ENCODE results near the gene SEMA6C. TPM values are rescaled to one million over a fixed set of nuclear protein-coding genes. Genes with fewer than 3 reads are reported as not detected.
"Not testable (repeated sequence)": the region's sequence is repeated elsewhere in the genome, so short reads cannot be mapped to it uniquely, and the experiment has no call there.

The SEMA6C gene
- total RNA-seq, 1 experiment from 2014 or later: 2.7 TPM

GRCh38 chr1:151130987-151131586 is 15.3 kb downstream of the SEMA6C start:
- DNase-seq (ENCODE audit: low spot score): no peak

GRCh38 chr1:151128800-151129199 is 17.6 kb downstream of the SEMA6C start:
- no peak for DNase-seq (ENCODE audit: low spot score)

- no peak for DNase-seq (ENCODE audit: low spot score)
These were observed 21.5 kb downstream of the SEMA6C start for GRCh38 chr1:151124763-151125403.

- DNase-seq (ENCODE audit: low spot score): no peak
These were observed 32.6 kb downstream of the SEMA6C start for GRCh38 chr1:151113877-151114276.

- no peak for DNase-seq (ENCODE audit: low spot score)
These were observed 38.1 kb downstream of the SEMA6C start for GRCh38 chr1:151108331-151108730.

GRCh38 chr1:151106894-151107293 is 39.5 kb downstream of the SEMA6C start:
- no peak for DNase-seq (ENCODE audit: low spot score)

GRCh38 chr1:151104630-151105029 is 41.8 kb downstream of the SEMA6C start:
- no peak for DNase-seq (ENCODE audit: low spot score)

GRCh38 chr1:151098126-151098525 is 48.3 kb downstream of the SEMA6C start:
- DNase-seq (ENCODE audit: low spot score): no peak

GRCh38 chr1:151097426-151097825 is 49.0 kb downstream of the SEMA6C start:
- not testable (repeated sequence) for DNase-seq (ENCODE audit: low spot score)

GRCh38 chr1:151085953-151086559 is 60.4 kb downstream of the SEMA6C start:
- DNase-seq (ENCODE audit: low spot score): no peak

Other genes starting within 250 kb of the SEMA6C start
- 15.9 and 26.2 TPM in 2 replicates for gene SETDB1, start 220.3 kb downstream of the SEMA6C start, total RNA-seq (2014; rRNA removed; shearing (Covaris generic))
- gene CERS2, start 171.8 kb downstream of the SEMA6C start, total RNA-seq (2014; rRNA removed; shearing (Covaris generic)): 97.8 and 110 TPM in 2 replicates
- gene ANXA9, start 164.3 kb downstream of the SEMA6C start, total RNA-seq (2014; rRNA removed; shearing (Covaris generic)): 0.04 and 0.23 TPM in 2 replicates
- 9.3 and 12.2 TPM in 2 replicates for gene MINDY1, start 139.7 kb downstream of the SEMA6C start, total RNA-seq (2014; rRNA removed; shearing (Covaris generic))
- 10.6 and 19.7 TPM in 2 replicates for gene PRUNE1, start 138.2 kb downstream of the SEMA6C start, total RNA-seq (2014; rRNA removed; shearing (Covaris generic))
- 0.10 TPM in 1 of 2 replicates, not detected in the other for gene BNIPL, start 110.0 kb downstream of the SEMA6C start, total RNA-seq (2014; rRNA removed; shearing (Covaris generic))
- gene C1orf56, start 98.9 kb downstream of the SEMA6C start, total RNA-seq (2014; rRNA removed; shearing (Covaris generic)): 0.86 and 2.7 TPM in 2 replicates
- gene CDC42SE1, start 87.0 kb downstream of the SEMA6C start, total RNA-seq (2014; rRNA removed; shearing (Covaris generic)): 46.8 and 49.5 TPM in 2 replicates
- 49.2 and 65.3 TPM in 2 replicates for gene MLLT11, start 86.2 kb downstream of the SEMA6C start, total RNA-seq (2014; rRNA removed; shearing (Covaris generic))
- 2.6 and 8.3 TPM in 2 replicates for gene GABPB2, start 75.9 kb downstream of the SEMA6C start, total RNA-seq (2014; rRNA removed; shearing (Covaris generic))
- gene TNFAIP8L2, start 10.0 kb upstream of the SEMA6C start, total RNA-seq (2014; rRNA removed; shearing (Covaris generic)): not detected in 2 replicates
- gene LYSMD1, start 19.3 kb upstream of the SEMA6C start, total RNA-seq (2014; rRNA removed; shearing (Covaris generic)): 5.4 and 7.2 TPM in 2 replicates
- 31.5 and 39.7 TPM in 2 replicates for gene SCNM1, start 19.5 kb upstream of the SEMA6C start, total RNA-seq (2014; rRNA removed; shearing (Covaris generic))
- gene TMOD4, start 29.4 kb upstream of the SEMA6C start, total RNA-seq (2014; rRNA removed; shearing (Covaris generic)): 0.35 TPM in 1 of 2 replicates, not detected in the other
- gene VPS72, start 43.6 kb upstream of the SEMA6C start, total RNA-seq (2014; rRNA removed; shearing (Covaris generic)): 65.2 and 65.8 TPM in 2 replicates
- 28.2 and 34.0 TPM in 2 replicates for gene PIP5K1A, start 51.9 kb upstream of the SEMA6C start, total RNA-seq (2014; rRNA removed; shearing (Covaris generic))
- gene PSMD4, start 108.1 kb upstream of the SEMA6C start, total RNA-seq (2014; rRNA removed; shearing (Covaris generic)): 319 TPM in 2 replicates
- 7.4 and 8.7 TPM in 2 replicates for gene ZNF687, start 135.7 kb upstream of the SEMA6C start, total RNA-seq (2014; rRNA removed; shearing (Covaris generic))
- 19.7 and 21.2 TPM in 2 replicates for gene PI4KB, start 180.8 kb upstream of the SEMA6C start, total RNA-seq (2014; rRNA removed; shearing (Covaris generic))
- 49.6 and 49.7 TPM in 2 replicates for gene RFX5, start 200.6 kb upstream of the SEMA6C start, total RNA-seq (2014; rRNA removed; shearing (Covaris generic))
- 3.3 and 5.8 TPM in 2 replicates for gene SELENBP1, start 226.1 kb upstream of the SEMA6C start, total RNA-seq (2014; rRNA removed; shearing (Covaris generic))